ENCODE data around the gene CPN2.

- TF ChIP-seq CTCF (IDR thresholded peaks at IDR 0.05; ENCODE audit: low read depth, low read length) (no peak), EZH2phosphoT487 (IDR thresholded peaks at IDR 0.05; ENCODE audit: low read depth) (no peak)
Measured at GRCh38 chr3:194374935-194375334, 23.8 kb upstream of the CPN2 start.
